T-cell (primary cell): ENCODE results near the gene ESRRB. TPM values are rescaled to one million over a fixed set of nuclear protein-coding genes. Genes with fewer than 3 reads are reported as not detected.

Source experiments
- ATAC-seq, 4 experiments: fragments of 200-7000 bp in 3 of 4; fragments of 150-1000 bp in 1 of 4; cut with Tn5 transposase; replicated peaks in 1 of 4; 1 replicate in 3 of 4; 2 replicates in 1 of 4; pipeline ENCODE4 v1.10.0; 2021; ENCODE audit warnings: moderate library complexity in 3 of 4, mild to moderate bottlenecking in 2 of 4, moderate number of reproducible peaks in 1 of 4
- CTCF ChIA-PET, 2 donors: fragments of 300-600 bp; sonication (Branson Sonifier 250); formaldehyde crosslinking; loops; one replicate each; lab custom pipeline; 2022; ENCODE audit warnings: antibody characterized with exemption in 2 of 2; lab: Charles Lee
- POLR2A ChIA-PET, 2 donors: fragments of 300-600 bp; sonication (Branson Sonifier 250); formaldehyde crosslinking; loops; one replicate each; lab custom pipeline; 2022; ENCODE audit warnings: antibody characterized with exemption in 2 of 2; lab: Charles Lee
- DNase-seq, 35 experiments: peaks; one replicate each; pipeline versions ENCODE4 v3.0.0 to v3.0.0-alpha.2; 2013 to 2023
- H3K27ac ChIP-seq: one replicate; pipeline ENCODE4 v1.5.1; 2013; ENCODE audit warnings: low read length
- H3K27me3 ChIP-seq, 2 experiments: replicated peaks in 1 of 2; 1 replicate in 1 of 2; 2 replicates in 1 of 2; pipeline versions ENCODE4 v1.6.1 to v1.7.0; 2013; ENCODE audit warnings: low read length in 1 of 2, mixed read lengths in 1 of 2; ENCODE audit not compliant: control insufficient read depth in 2 of 2, insufficient read depth in 2 of 2; ENCODE audit errors: extremely low read depth in 1 of 2
- H3K36me3 ChIP-seq, 2 donors: 1 replicate in 1 of 2; 2 replicates in 1 of 2; pipeline versions ENCODE4 v1.6.1 to v1.7.0; 2013; ENCODE audit warnings: low read length in 1 of 2; ENCODE audit not compliant: control insufficient read depth in 2 of 2, insufficient read depth in 1 of 2; ENCODE audit errors: extremely low read depth in 1 of 2
- H3K4me1 ChIP-seq, 2 experiments: 1 replicate in 1 of 2; 2 replicates in 1 of 2; pipeline versions ENCODE4 v1.6.1 to v1.7.0; 2013; ENCODE audit warnings: low read length in 2 of 2, mixed read lengths in 1 of 2; ENCODE audit not compliant: insufficient read depth in 2 of 2, control insufficient read depth in 1 of 2; ENCODE audit errors: extremely low read depth in 1 of 2
- H3K4me3 ChIP-seq, 2 donors: 1 replicate in 1 of 2; 2 replicates in 1 of 2; pipeline versions ENCODE4 v1.5.1 to v1.7.0; 2013; ENCODE audit warnings: mild to moderate bottlenecking in 2 of 2, low read length in 1 of 2, moderate library complexity in 1 of 2; ENCODE audit not compliant: control insufficient read depth in 1 of 2; ENCODE audit errors: extremely low read depth in 1 of 2
- H3K9me3 ChIP-seq: 2 replicates; pipeline ENCODE4 v1.7.0; 2013
- H3K27ac Mint-ChIP-seq, 2 donors: one replicate each; pipeline ENCODE4 v1.8.0; 2020 to 2021; ENCODE audit warnings: mild to moderate bottlenecking in 2 of 2, mixed read lengths in 2 of 2
- H3K27me3 Mint-ChIP-seq, 2 donors: one replicate each; pipeline ENCODE4 v1.8.0; 2021 to 2022; ENCODE audit warnings: mixed read lengths in 2 of 2
- H3K36me3 Mint-ChIP-seq: one replicate; pipeline ENCODE4 v1.8.0; 2021; ENCODE audit warnings: mixed read lengths
- H3K4me1 Mint-ChIP-seq, 3 donors: one replicate each; pipeline ENCODE4 v1.8.0; 2020 to 2022; ENCODE audit warnings: mixed read lengths in 3 of 3, mild to moderate bottlenecking in 1 of 3
- H3K4me3 Mint-ChIP-seq, 3 donors: one replicate each; pipeline ENCODE4 v1.8.0; 2020 to 2022; ENCODE audit warnings: mild to moderate bottlenecking in 3 of 3, mixed read lengths in 3 of 3, moderate library complexity in 3 of 3
- H3K9me3 Mint-ChIP-seq, 3 donors: one replicate each; pipeline ENCODE4 v1.8.0; 2020 to 2022; ENCODE audit warnings: mixed read lengths in 3 of 3
- WGBS: methylation state at CpG from one replicate; pipeline ENCODE4 v1.1.5; 2013; ENCODE audit warnings: missing lambda C conversion rate; ENCODE audit not compliant: insufficient coverage; 5-methylcytosine and 5-hydroxymethylcytosine counted together
- total RNA-seq, 35 experiments: library from RNA in 6 of 35; stranded (reverse) in 6 of 35; fragments of 120-200 nt in 1 of 35; gene quantifications; one replicate each; pipeline versions ENCODE4 v1.2.1 to v1.2.4 and lab custom pipeline; 2013 to 2026

Gene ESRRB
- total RNA-seq, 5 donors from 2014 or later (not counting 1 experiment from before 2014, with no cell fraction given) = 0.19 to 0.82 (median 0.29) TPM; not detected in 1

DNA sequence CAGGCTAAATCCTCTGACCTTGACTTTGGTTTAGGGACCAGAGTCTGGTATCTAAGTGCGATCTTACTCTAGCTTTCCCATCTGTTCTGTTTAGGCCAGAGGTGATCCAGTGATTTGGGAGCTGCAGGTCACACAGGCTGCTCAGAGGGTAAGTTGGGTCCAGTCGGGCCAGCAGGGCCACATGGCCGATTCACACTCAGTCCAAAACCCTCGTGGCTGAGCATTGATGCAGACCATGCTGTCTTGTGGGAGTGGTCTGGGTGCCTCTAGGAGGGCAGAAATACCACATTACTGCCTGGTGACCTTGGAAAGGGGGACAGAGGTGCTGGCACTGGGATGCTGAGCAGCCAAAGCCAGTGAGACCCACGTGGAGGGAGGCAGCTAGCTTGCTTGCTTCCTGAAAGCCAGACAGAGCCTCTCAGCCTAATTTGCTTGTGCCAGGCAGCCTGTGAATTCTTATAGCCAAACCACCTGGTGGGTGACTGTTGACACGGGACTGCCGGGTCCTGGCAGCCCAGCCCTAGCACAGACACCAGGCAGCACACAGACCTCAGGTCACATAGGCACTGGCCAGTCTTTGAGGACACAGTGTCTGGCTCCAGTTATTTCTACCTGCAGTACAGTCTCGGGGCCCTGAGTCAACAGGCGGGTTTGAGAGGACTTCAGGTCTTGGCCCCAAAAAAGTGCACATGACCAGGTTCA, 31.7 kb downstream of the ESRRB start:
- no peaks in the 10 kb centered on the region for H3K9me3 Mint-ChIP-seq
- POLR2A ChIA-PET = no interaction called here
- CTCF ChIA-PET = interaction anchor here in 1 of 2 donors (0.7 kb wide), 1 partner anchor 65 kb away, joined by 10 read pairs; no protein-coding TSS in a partner anchor
- no peak overlapping the region for H3K27ac Mint-ChIP-seq
- Histone ChIP-seq H3K9me3 (no peaks in the 10 kb centered on the region), H3K27me3 (peaks cover 0 to 25% of the 10 kb centered on the region in 2 experiments), H3K36me3 (no peaks in the 10 kb centered on the region), H3K27ac (no peak overlapping the region), H3K4me1 (no peaks in the 10 kb centered on the region), H3K4me3 (no peak overlapping the region)
- ATAC-seq (no peak), DNase-seq (no peak)
- no peaks in the 10 kb centered on the region for H3K36me3 Mint-ChIP-seq
- WGBS = 69% methylated on average over 8 of the region's 9 CpGs
- no peaks in the 10 kb centered on the region for H3K4me1 Mint-ChIP-seq
- H3K27me3 Mint-ChIP-seq = peaks cover 23 to 26% of the 10 kb centered on the region in 2 donors
- H3K4me3 Mint-ChIP-seq = no peak overlapping the region

DNA sequence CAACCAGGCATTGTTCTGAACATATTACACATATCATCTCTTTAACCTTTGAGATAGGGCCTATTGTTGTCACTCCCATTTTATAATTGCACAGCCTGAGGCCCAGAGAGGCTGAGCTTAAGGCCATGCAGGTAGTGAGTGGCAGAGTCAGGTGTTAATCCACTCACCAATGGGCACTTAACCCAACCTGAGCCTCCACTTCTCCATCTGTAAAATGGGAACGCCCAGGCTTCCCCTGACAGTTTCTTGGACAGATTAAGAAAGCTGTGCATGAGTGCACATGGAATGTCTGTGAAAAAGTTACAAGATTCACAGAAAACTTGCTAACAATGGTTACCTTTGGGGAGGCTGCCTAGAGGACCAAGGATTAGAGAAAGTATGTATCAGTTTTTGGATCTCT, 32.9 kb downstream of the ESRRB start:
- peaks cover 25 to 29% of the 10 kb centered on the region in 2 donors for H3K27me3 Mint-ChIP-seq

GRCh38 chr14:76412501-76412900, 36.6 kb downstream of the ESRRB start:
- ChIA-PET CTCF (no interaction called here), POLR2A (no interaction called here)
- peaks cover 4 to 6% (median 6%) of the 10 kb centered on the region in 3 donors for H3K4me1 Mint-ChIP-seq
- H3K27ac Mint-ChIP-seq = no peak overlapping the region
- no peaks in the 10 kb centered on the region for H3K9me3 Mint-ChIP-seq
- no peaks in the 10 kb centered on the region for H3K9me3 ChIP-seq
- no peaks in the 10 kb centered on the region for H3K4me1 ChIP-seq
- no peak overlapping the region for H3K27ac ChIP-seq
- WGBS = 40% methylated on average over 1 of the region's 5 CpGs
- peaks cover 43 to 48% of the 10 kb centered on the region in 2 donors for H3K27me3 Mint-ChIP-seq
- DNase-seq (no peak), ATAC-seq (no peak)
- H3K4me3 Mint-ChIP-seq = no peak overlapping the region
- no peak overlapping the region for H3K4me3 ChIP-seq
- peaks cover 4 to 35% of the 10 kb centered on the region in 2 experiments for H3K27me3 ChIP-seq
- H3K36me3 ChIP-seq = no peaks in the 10 kb centered on the region
- no peaks in the 10 kb centered on the region for H3K36me3 Mint-ChIP-seq

More for the DNA sequence above, 32.9 kb downstream of the ESRRB start:
- Mint-ChIP-seq H3K4me1 (peaks cover 0 to 2% (median under 1%) of the 10 kb centered on the region in 3 donors), H3K4me3 (no peak overlapping the region), H3K27ac (no peak overlapping the region), H3K9me3 (no peaks in the 10 kb centered on the region), H3K36me3 (no peaks in the 10 kb centered on the region)
- Histone ChIP-seq H3K27ac (no peak overlapping the region), H3K9me3 (no peaks in the 10 kb centered on the region), H3K27me3 (peaks cover 4 to 29% of the 10 kb centered on the region in 2 experiments), H3K4me1 (no peaks in the 10 kb centered on the region), H3K4me3 (no peak overlapping the region), H3K36me3 (no peaks in the 10 kb centered on the region)
- no CpG with 5 or more reads among the region's 1 CpG for WGBS
- ATAC-seq = no peak
- CTCF ChIA-PET = interaction anchor here in 1 of 2 donors (0.7 kb wide), 1 partner anchor 46 kb away, joined by 8 read pairs; no protein-coding TSS in a partner anchor
- DNase-seq = no peak
- POLR2A ChIA-PET = no interaction called here

DNA sequence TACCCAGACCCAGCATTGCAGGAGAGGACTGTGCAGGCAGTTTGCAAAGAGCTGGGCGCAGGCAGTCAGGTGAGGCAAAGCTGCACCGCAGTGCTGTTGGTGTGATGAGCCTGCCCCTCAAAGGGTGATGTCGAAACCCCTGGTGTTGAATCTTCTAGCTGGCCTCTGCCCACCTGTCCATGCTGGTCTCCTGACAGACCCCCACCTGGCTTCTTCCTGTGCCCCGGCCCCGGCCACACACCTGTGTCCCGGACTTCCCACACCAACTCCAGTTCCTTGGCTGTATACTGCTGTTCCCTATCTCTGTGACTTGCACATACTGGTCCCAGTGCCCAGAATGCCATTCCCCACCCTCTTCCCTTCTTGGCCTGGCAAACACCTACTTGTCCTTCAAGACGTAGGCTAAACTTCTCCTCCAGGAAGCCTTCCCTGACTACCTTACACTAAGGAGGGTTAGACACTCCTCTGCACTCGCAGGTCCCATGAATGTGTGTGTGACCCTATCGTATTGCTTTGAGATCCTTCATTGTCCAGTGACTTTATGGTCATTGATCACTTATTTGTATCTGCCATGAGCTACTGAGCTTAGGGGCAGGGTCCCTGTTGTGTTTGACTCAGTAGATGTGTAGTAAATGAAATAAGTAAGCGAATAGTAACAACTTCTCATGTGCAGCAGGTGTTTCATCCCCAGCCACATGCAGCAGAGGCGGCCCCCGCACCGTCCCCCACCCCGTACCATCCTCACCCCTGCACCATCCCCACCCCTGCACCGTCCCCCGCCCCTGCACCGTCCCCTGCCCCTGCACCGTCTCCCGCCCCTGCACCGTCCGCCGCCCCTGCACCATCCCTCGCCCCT, 37.4 kb downstream of the ESRRB start:
- H3K4me3 Mint-ChIP-seq = peak overlapping the region in 1 of 3 donors; percentile 43
- ATAC-seq (no peak), DNase-seq (no peak)
- H3K9me3 ChIP-seq = no peaks in the 10 kb centered on the region
- H3K4me3 ChIP-seq = no peak overlapping the region
- peaks cover 4 to 6% (median 6%) of the 10 kb centered on the region in 3 donors for H3K4me1 Mint-ChIP-seq
- H3K27ac Mint-ChIP-seq = no peak overlapping the region
- H3K36me3 ChIP-seq = no peaks in the 10 kb centered on the region
- ChIA-PET POLR2A (no interaction called here), CTCF (no interaction called here)
- no peak overlapping the region for H3K27ac ChIP-seq
- H3K4me1 ChIP-seq = no peaks in the 10 kb centered on the region
- H3K36me3 Mint-ChIP-seq = no peaks in the 10 kb centered on the region
- WGBS = 96% methylated on average over 6 of the region's 23 CpGs
- H3K9me3 Mint-ChIP-seq = no peaks in the 10 kb centered on the region
- peaks cover 44 to 50% of the 10 kb centered on the region in 2 donors for H3K27me3 Mint-ChIP-seq
- peaks cover 4 to 28% of the 10 kb centered on the region in 2 experiments for H3K27me3 ChIP-seq

DNA sequence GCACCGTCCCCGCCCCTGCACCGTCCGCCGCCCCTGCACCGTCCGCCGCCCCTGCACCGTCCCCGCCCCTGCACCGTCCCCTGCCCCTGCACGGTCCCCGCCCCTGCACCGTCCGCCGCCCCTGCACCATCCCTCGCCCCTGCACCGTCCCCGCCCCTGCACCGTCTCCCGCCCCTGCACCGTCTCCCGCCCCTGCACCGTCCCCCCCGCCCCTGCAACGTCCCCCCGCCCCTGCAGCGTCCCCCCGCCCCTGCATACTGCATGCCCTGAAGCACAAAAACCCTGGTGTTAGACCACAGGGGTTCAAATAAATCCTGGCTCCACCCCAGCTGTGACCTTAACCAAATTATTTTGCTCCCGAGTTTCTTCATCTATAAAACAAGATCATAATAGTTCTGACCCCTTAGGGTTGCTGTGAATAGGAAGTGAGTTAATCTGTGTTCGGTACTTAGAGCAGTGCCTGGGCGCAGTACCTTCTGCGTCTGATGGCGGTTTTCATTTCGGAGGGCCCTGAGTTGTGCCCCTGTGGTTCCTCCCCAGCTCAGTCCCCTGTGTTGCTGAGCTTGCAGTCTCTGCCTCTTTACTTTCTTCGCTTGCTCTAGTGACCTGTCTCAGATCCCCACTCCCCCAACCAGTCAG, 38.1 kb downstream of the ESRRB start:
- no peak for ATAC-seq
- 10% methylated on average over 6 of the region's 36 CpGs for WGBS
- Histone ChIP-seq H3K9me3 (no peaks in the 10 kb centered on the region), H3K4me3 (no peak overlapping the region), H3K27me3 (peaks cover 4 to 28% of the 10 kb centered on the region in 2 experiments), H3K27ac (no peak overlapping the region), H3K36me3 (no peaks in the 10 kb centered on the region), H3K4me1 (no peaks in the 10 kb centered on the region)
- Mint-ChIP-seq H3K4me1 (peaks cover 4 to 6% (median 6%) of the 10 kb centered on the region in 3 donors), H3K36me3 (no peaks in the 10 kb centered on the region), H3K9me3 (no peaks in the 10 kb centered on the region), H3K27me3 (peaks cover 44 to 50% of the 10 kb centered on the region in 2 donors), H3K4me3 (peak overlapping the region in 1 of 3 donors; percentile 52), H3K27ac (no peak overlapping the region)
- no peak for DNase-seq
- ChIA-PET POLR2A (no interaction called here), CTCF (no interaction called here)

- no peaks in the 10 kb centered on the region for H3K4me1 ChIP-seq
- H3K9me3 Mint-ChIP-seq = no peaks in the 10 kb centered on the region
- H3K27ac ChIP-seq = no peak overlapping the region
- CTCF ChIA-PET = interaction anchor here in 1 of 2 donors (0.5 kb wide), 1 partner anchor 30 kb away, joined by 3 read pairs; no protein-coding TSS in a partner anchor
- H3K4me1 Mint-ChIP-seq = peaks cover under 1% of the 10 kb centered on the region in 3 donors
- no peak overlapping the region for H3K27ac Mint-ChIP-seq
- H3K4me3 Mint-ChIP-seq = no peak overlapping the region
- POLR2A ChIA-PET = no interaction called here
- no peaks in the 10 kb centered on the region for H3K36me3 ChIP-seq
- WGBS = no CpG with 5 or more reads among the region's 3 CpGs
- H3K4me3 ChIP-seq = no peak overlapping the region
- no peaks in the 10 kb centered on the region for H3K9me3 ChIP-seq
- ATAC-seq (no peak), DNase-seq (no peak)
- peaks cover 26 to 27% of the 10 kb centered on the region in 2 donors for H3K27me3 Mint-ChIP-seq
- H3K36me3 Mint-ChIP-seq = no peaks in the 10 kb centered on the region
- H3K27me3 ChIP-seq = peaks cover 0 to 24% of the 10 kb centered on the region in 2 experiments
Measured at GRCh38 chr14:76419399-76419798, 43.5 kb downstream of the ESRRB start.
